PC-9 (cell line): ENCODE results near the gene LSM7. TPM values are rescaled to one million over a fixed set of nuclear protein-coding genes. Genes with fewer than 3 reads are reported as not detected.

Experiments
- BruUV-seq: library from RNA; stranded (reverse); fragments of 400-500 nt; replicated peaks from 2 replicates; lab custom pipeline; 2021; lab: Mats Ljungman, UMichigan
- CTCF ChIA-PET: fragments of 300-600 bp; sonication (Branson Sonifier 250); formaldehyde crosslinking; loops from one replicate; lab custom pipeline; 2022; ENCODE audit warnings: antibody characterized with exemption; lab: Charles Lee
- POLR2A ChIA-PET: fragments of 300-600 bp; sonication (Branson Sonifier 250); formaldehyde crosslinking; loops from one replicate; lab custom pipeline; 2022; ENCODE audit warnings: antibody characterized with exemption; ENCODE audit not compliant: unreplicated experiment; lab: Charles Lee
- DNase-seq, 2 experiments: peaks; one replicate each; pipeline versions ENCODE4 v3.0.0 to v3.0.0-alpha.2; 2015 to 2022; ENCODE audit warnings: mixed read lengths in 1 of 2
- H2AFZ ChIP-seq: fragments of 200-600 bp; sonication (generic); 2 replicates; pipeline ENCODE4 v1.8.1; 2017; ENCODE audit warnings: antibody characterized with exemption
- H3F3A ChIP-seq: fragments of 200-600 bp; sonication (generic); 2 replicates; pipeline ENCODE4 v1.8.1; 2017; ENCODE audit warnings: antibody characterized with exemption, mild to moderate bottlenecking, low read depth; ENCODE audit not compliant: insufficient read depth
- H3K27ac ChIP-seq: fragments of 200-600 bp; sonication (generic); 2 replicates; pipeline ENCODE4 v1.6.1; 2016; ENCODE audit warnings: mixed run types
- H3K27me3 ChIP-seq: fragments of 200-600 bp; sonication (generic); 2 replicates; pipeline ENCODE4 v1.6.1; 2016; ENCODE audit warnings: low read depth, mixed run types; ENCODE audit not compliant: insufficient read depth
- H3K36me3 ChIP-seq: fragments of 200-600 bp; sonication (generic); 2 replicates; pipeline ENCODE4 v1.6.1; 2016; ENCODE audit warnings: low read depth, mixed run types
- H3K4me1 ChIP-seq: fragments of 200-600 bp; sonication (generic); replicated peaks from 2 replicates; pipeline ENCODE4 v1.6.1; 2016; ENCODE audit warnings: mixed run types; ENCODE audit not compliant: insufficient read depth
- H3K4me2 ChIP-seq: fragments of 200-600 bp; sonication (generic); 2 replicates; pipeline ENCODE4 v1.6.1; 2017; ENCODE audit warnings: mixed run types
- H3K4me3 ChIP-seq: fragments of 200-600 bp; sonication (generic); 2 replicates; pipeline ENCODE4 v1.6.1; 2016; ENCODE audit warnings: mixed run types
- H3K79me2 ChIP-seq: fragments of 200-600 bp; sonication (generic); 2 replicates; pipeline ENCODE4 v1.6.1; 2017; ENCODE audit warnings: low read depth, mixed run types
- H3K9me2 ChIP-seq: fragments of 200-600 bp; sonication (generic); 2 replicates; pipeline ENCODE4 v1.8.1; 2017; ENCODE audit warnings: mild to moderate bottlenecking; ENCODE audit not compliant: insufficient read depth
- H3K9me3 ChIP-seq: fragments of 200-600 bp; sonication (generic); 2 replicates; pipeline ENCODE4 v1.8.1; 2016; ENCODE audit warnings: low read depth; ENCODE audit not compliant: insufficient read depth
- H4K20me1 ChIP-seq: fragments of 200-600 bp; sonication (generic); 2 replicates; pipeline ENCODE4 v1.8.1; 2017; ENCODE audit not compliant: insufficient read depth
- CTCF ChIP-seq: fragments of 200-600 bp; sonication (generic); conservative IDR thresholded peaks from 2 replicates; pipeline ENCODE4 v1.6.1; 2017; ENCODE audit warnings: mixed run types, antibody characterized with exemption, mild to moderate bottlenecking, moderate library complexity
- EZH2 ChIP-seq: fragments of 200-600 bp; sonication (generic); IDR thresholded peaks from 2 replicates; pipeline ENCODE4 v1.8.0; 2017; ENCODE audit warnings: antibody characterized with exemption, low read depth
- intact Hi-C: fragments of 100-400 bp; cut with micrococcal nuclease; formaldehyde crosslinking; loops from one replicate; pipeline ENCODE4 v1.10.0; 2022; ENCODE audit not compliant: unreplicated experiment
- total RNA-seq: library from RNA; stranded (reverse); gene quantifications from 2 replicates; pipeline ENCODE4 v1.2.3, GENCODE V29; 2021

The LSM7 gene
- total RNA-seq, 1 experiment from 2014 or later, result 80.2 TPM

DNA sequence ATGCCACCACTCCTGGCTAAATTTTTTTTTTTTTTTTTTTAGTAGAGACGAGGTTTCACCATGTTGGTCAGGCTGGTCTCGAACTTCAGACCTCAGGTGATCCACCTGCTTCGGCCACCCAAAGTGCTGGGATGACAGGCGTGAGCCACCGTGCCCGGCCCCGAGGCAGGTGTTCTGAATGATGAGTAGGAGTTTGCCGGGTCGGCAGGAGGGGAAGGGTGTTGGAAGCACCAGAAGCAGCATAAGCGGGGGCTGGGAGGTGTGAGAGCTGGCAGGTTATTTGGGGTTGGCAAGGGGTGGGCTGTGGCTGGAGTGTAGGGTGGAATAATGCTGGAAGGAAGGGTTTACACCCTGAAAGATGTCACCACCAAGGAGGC, 1.9 kb upstream of the LSM7 start:
- CTCF ChIA-PET, result no interaction called here
- no TSS peak for BruUV-seq
- Histone ChIP-seq H3K79me2 (peaks cover 60% of the 10 kb centered on the region), H3K27ac (no peak overlapping the region), H3K9me3 (no peaks in the 10 kb centered on the region), H3F3A (peaks cover 4% of the 10 kb centered on the region; the same call in 1 of the 2 replicates), H3K4me1 (peaks cover 6% of the 10 kb centered on the region; the same call in 1 of the 2 replicates), H3K4me3 (no peak overlapping the region), H3K4me2 (no peak overlapping the region; the same call in 1 of the 2 replicates), H3K36me3 (no peaks in the 10 kb centered on the region), H3K9me2 (no peaks in the 10 kb centered on the region), H2AFZ (no peak overlapping the region), H4K20me1 (no peaks in the 10 kb centered on the region), H3K27me3 (no peaks in the 10 kb centered on the region)
- no peak for DNase-seq
- intact Hi-C loops, result no loop called here
- POLR2A ChIA-PET, result no interaction called here
- TF ChIP-seq CTCF (no peak), EZH2 (no peak)

DNA sequence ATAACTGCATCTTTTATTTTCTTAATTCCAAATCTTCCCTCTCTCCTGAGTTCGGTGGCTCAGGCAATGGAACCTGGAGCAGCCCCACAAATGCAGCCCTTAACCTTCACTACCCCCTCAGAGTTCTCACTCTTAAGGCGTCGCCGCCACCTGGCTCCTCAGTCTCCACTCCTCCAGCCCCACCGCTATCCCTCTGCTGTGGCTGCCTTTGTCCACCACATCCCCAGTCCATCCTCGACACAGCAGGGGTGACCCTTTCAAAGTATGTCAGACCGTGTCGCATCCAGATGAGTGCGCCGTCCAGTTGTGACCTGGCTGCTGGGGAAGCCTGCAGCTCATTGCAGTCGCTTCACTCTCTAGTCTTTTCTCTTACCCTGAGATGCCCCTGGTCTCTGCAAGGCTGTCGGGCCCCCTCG, 1.1 kb upstream of the LSM7 start:
- Histone ChIP-seq H3K27ac (no peak overlapping the region), H3F3A (peaks cover under 1% of the 10 kb centered on the region; the same call in 1 of the 2 replicates), H3K27me3 (no peaks in the 10 kb centered on the region), H3K4me1 (peaks cover 6% of the 10 kb centered on the region; the same call in 1 of the 2 replicates), H4K20me1 (no peaks in the 10 kb centered on the region), H3K9me2 (no peaks in the 10 kb centered on the region), H3K4me2 (peak overlapping the region; percentile 91), H3K79me2 (peaks cover 60% of the 10 kb centered on the region), H3K36me3 (no peaks in the 10 kb centered on the region), H3K4me3 (peak overlapping the region; percentile 86), H3K9me3 (no peaks in the 10 kb centered on the region), H2AFZ (no peak overlapping the region)
- DNase-seq, result no peak
- TF ChIP-seq CTCF, result no peak
- no peak for TF ChIP-seq EZH2
- CTCF ChIA-PET, result no interaction called here
- POLR2A ChIA-PET, result no interaction called here
- intact Hi-C loops, result loop anchor here (5.0 kb wide), 1 partner anchor 63 kb away; no protein-coding TSS in a partner anchor
- no TSS peak for BruUV-seq

DNA sequence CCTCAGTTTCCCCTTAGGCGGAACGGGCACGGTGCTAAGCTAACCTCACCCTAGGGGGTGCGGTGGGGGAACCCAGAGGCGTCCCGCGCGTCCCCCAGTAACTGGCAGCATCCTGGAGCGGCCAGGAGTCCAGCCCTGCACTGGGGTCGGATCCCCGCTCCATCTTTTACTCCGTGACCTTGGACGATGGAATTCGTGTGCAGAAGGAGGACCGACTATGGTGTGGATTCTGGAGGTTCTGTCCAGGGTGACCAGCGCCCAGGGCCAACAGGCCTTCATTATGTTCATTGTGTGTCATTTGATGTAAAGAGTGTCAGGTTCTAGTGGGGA, 728 bp upstream of the LSM7 start:
- ChIA-PET CTCF (no interaction called here), POLR2A (no interaction called here)
- H3K9me3 ChIP-seq, result no peaks in the 10 kb centered on the region
- H3K4me1 ChIP-seq, result peaks cover 6% of the 10 kb centered on the region; the same call in 1 of the 2 replicates
- intact Hi-C loops, result loop anchor here (5.0 kb wide), 1 partner anchor 63 kb away; no protein-coding TSS in a partner anchor
- BruUV-seq, result TSS peak; percentile 55
- H2AFZ ChIP-seq, result peak overlapping the region; percentile 84
- no peaks in the 10 kb centered on the region for H3K36me3 ChIP-seq
- no peaks in the 10 kb centered on the region; the same call in 1 of the 2 replicates for H3F3A ChIP-seq
- no peak overlapping the region for H3K27ac ChIP-seq
- H3K4me2 ChIP-seq, result peak overlapping the region; percentile 91
- no peaks in the 10 kb centered on the region for H3K9me2 ChIP-seq
- peak overlapping the region; percentile 86 for H3K4me3 ChIP-seq
- H4K20me1 ChIP-seq, result no peaks in the 10 kb centered on the region
- TF ChIP-seq CTCF, result no peak
- TF ChIP-seq EZH2, result no peak
- H3K79me2 ChIP-seq, result peaks cover 60% of the 10 kb centered on the region
- no peak for DNase-seq
- no peaks in the 10 kb centered on the region for H3K27me3 ChIP-seq
